Heart left ventricle (tissue), 13 donors: ENCODE results near the gene XAB2.

Experiments used
- POLR2A ChIP-seq, 2 donors: fragments of 450-650 bp; IDR thresholded peaks; one replicate each; pipeline ENCODE4 v1.6.1; 2017; ENCODE audit warnings: antibody characterized with exemption in 2 of 2, mild to moderate bottlenecking in 2 of 2, moderate library complexity in 2 of 2
- TF ChIP-seq, protein P1 (sequence below), 12 donors: fragments of 200-600 bp; sonication (generic) in 4 of 12; IDR thresholded peaks; one replicate each; pipeline versions ENCODE4 v1.5.0 to v1.8.0; 2018 to 2022; ENCODE audit warnings: antibody characterized with exemption in 12 of 12, mild to moderate bottlenecking in 5 of 12
- donor health status: ischemic (EF 13 %, LVEDD 7.1; RV severe dilation, severe dysfunction).
- donor health status: DM: no; HTN: yes; CAD: no.
- donor health status: DM: no; HTN: no; CAD: no.
- donor health status: ischemic (EF 25% LVEDD 6.9; RV normal size, moderate dysfunction).
- donor health status: ischemic (EF 25% LVEDD 5.7; RV mildly dilated, moderate dysfunction).
- donor health status: ischemic (EF 35%, LVEDD 5.7; RV mildly dilated, moderate dysfunction).
- donor health status: nonischemic (EF 11% LVEDD 7.7; RV severe dilation, severe dysfunction).
- donor health status: DM: yes; HTN: yes; CAD: no.
- donor health status: PGD.
- donor health status: ischemic (EF 29% LVEDD 5.4; RV normal size, mild dysfunction).
- donor health status: nonischemic (EF 23%, LVEDD 6.1; RV moderate dilation, normal function).

DNA sequence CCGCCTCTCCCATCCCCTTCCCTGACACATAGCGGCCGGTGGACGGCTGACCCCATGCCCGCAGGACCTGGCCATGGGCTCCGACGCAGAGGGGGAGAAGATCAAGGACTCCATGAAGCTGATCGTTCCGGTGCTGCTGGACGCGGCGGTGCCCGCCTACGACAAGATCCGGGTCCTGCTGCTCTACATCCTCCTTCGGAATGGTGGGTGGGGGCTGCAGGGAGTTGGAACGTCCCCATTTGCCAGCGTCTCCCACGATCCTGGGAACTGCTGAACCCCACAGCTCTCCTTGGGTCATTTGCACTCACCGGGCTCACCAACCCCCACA lies 15.2 kb upstream of the XAB2 start:
- TF ChIP-seq, protein P1, sequence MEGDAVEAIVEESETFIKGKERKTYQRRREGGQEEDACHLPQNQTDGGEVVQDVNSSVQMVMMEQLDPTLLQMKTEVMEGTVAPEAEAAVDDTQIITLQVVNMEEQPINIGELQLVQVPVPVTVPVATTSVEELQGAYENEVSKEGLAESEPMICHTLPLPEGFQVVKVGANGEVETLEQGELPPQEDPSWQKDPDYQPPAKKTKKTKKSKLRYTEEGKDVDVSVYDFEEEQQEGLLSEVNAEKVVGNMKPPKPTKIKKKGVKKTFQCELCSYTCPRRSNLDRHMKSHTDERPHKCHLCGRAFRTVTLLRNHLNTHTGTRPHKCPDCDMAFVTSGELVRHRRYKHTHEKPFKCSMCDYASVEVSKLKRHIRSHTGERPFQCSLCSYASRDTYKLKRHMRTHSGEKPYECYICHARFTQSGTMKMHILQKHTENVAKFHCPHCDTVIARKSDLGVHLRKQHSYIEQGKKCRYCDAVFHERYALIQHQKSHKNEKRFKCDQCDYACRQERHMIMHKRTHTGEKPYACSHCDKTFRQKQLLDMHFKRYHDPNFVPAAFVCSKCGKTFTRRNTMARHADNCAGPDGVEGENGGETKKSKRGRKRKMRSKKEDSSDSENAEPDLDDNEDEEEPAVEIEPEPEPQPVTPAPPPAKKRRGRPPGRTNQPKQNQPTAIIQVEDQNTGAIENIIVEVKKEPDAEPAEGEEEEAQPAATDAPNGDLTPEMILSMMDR (IDR thresholded peaks at IDR 0.05), result no peak
- no peak for TF ChIP-seq POLR2A (IDR thresholded peaks at IDR 0.05)
